Measurements from ENCODE around the gene UGT2B7.

Gene UGT2B7

DNA sequence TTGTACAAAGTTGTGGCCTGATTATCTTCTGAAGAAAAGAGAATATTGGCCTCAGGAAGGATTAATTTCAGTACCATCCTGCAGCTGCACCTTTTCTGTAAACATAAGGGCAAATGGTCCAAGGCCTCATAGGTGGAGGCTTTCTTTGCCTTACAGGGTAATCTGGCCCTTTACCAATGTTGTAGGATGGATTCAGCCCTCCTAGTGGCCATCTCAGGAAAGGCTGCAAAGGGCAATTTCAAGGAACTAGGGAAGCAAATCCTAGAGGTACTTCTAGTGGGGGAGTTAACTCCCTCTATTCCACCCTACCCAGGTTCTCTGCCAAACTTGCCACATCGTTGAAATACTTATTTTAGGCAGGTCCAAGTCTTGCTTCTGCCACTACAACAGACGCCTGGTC, 60.6 kb downstream of the UGT2B7 start:
- peak; percentile 2 for DNase-seq (ENCODE audit: low read depth, low spot score)

Data from iPS DF 19.7 (cell line).